Osteocyte (in vitro differentiated cells): ENCODE data around the gene WSCD1. TPM values are rescaled to one million over a fixed set of nuclear protein-coding genes. Genes with fewer than 3 reads are reported as not detected.

Source experiments
- DNase-seq: peaks from one replicate; pipeline ENCODE4 v3.0.0; 2021; ENCODE audit warnings: mixed read lengths; ENCODE audit not compliant: unreplicated experiment; ENCODE audit errors: extremely low spot score
- H3K27ac Mint-ChIP-seq: one replicate; pipeline ENCODE4 v1.8.0; 2021; ENCODE audit warnings: mild to moderate bottlenecking, mixed read lengths; ENCODE audit not compliant: unreplicated experiment
- H3K27me3 Mint-ChIP-seq: one replicate; pipeline ENCODE4 v1.8.0; 2021; ENCODE audit warnings: mixed read lengths; ENCODE audit not compliant: unreplicated experiment
- H3K36me3 Mint-ChIP-seq: one replicate; pipeline ENCODE4 v1.8.0; 2021; ENCODE audit warnings: mixed read lengths; ENCODE audit not compliant: unreplicated experiment
- H3K4me1 Mint-ChIP-seq: one replicate; pipeline ENCODE4 v1.8.0; 2021; ENCODE audit warnings: mixed read lengths; ENCODE audit not compliant: unreplicated experiment
- H3K4me3 Mint-ChIP-seq: one replicate; pipeline ENCODE4 v1.8.0; 2021; ENCODE audit warnings: mild to moderate bottlenecking, moderate library complexity, mixed read lengths; ENCODE audit not compliant: unreplicated experiment
- H3K9me3 Mint-ChIP-seq: one replicate; pipeline ENCODE4 v1.8.0; 2021; ENCODE audit warnings: mixed read lengths; ENCODE audit not compliant: unreplicated experiment
- total RNA-seq: library from RNA; stranded (reverse); gene quantifications from 2 replicates; pipeline ENCODE4 v1.2.1, GENCODE V29; 2021
- TF ChIP-seq, protein P1 (sequence below): fragments of 200-600 bp; sonication (generic); IDR thresholded peaks from 2 replicates; pipeline ENCODE4 v1.5.0; 2021; ENCODE audit warnings: antibody characterized with exemption, mild to moderate bottlenecking, moderate library complexity

WSCD1 gene
- total RNA-seq, 1 donor from 2014 or later = 3.8 TPM

DNA sequence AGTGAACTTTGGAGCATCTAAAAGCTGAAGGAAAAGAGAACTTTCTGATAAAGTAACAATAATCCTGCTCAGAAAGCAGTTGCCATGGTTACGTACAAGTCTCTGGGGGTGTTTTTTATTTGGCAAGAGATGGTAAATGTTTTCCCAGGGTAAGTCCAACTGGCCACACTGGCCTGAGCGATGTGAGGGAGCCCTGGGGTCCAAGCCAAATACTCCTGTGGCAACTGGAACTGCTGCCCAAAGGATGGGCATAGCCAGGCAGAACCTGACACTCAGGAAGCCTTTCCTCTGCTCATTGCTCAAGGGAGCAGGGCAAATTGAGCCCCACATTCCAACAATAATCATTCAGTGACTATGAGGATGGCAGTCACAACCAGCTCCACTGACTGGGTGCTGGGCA lies 26.8 kb upstream of the WSCD1 start:
- no peaks in the 10 kb centered on the region for H3K4me1 Mint-ChIP-seq
- no peaks in the 10 kb centered on the region for H3K36me3 Mint-ChIP-seq
- H3K27ac Mint-ChIP-seq = no peak overlapping the region
- TF ChIP-seq, protein P1, sequence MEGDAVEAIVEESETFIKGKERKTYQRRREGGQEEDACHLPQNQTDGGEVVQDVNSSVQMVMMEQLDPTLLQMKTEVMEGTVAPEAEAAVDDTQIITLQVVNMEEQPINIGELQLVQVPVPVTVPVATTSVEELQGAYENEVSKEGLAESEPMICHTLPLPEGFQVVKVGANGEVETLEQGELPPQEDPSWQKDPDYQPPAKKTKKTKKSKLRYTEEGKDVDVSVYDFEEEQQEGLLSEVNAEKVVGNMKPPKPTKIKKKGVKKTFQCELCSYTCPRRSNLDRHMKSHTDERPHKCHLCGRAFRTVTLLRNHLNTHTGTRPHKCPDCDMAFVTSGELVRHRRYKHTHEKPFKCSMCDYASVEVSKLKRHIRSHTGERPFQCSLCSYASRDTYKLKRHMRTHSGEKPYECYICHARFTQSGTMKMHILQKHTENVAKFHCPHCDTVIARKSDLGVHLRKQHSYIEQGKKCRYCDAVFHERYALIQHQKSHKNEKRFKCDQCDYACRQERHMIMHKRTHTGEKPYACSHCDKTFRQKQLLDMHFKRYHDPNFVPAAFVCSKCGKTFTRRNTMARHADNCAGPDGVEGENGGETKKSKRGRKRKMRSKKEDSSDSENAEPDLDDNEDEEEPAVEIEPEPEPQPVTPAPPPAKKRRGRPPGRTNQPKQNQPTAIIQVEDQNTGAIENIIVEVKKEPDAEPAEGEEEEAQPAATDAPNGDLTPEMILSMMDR = no peak
- H3K4me3 Mint-ChIP-seq = no peak overlapping the region
- H3K27me3 Mint-ChIP-seq = peaks cover 19% of the 10 kb centered on the region
- no peaks in the 10 kb centered on the region for H3K9me3 Mint-ChIP-seq
- no peak for DNase-seq

- peaks cover 19% of the 10 kb centered on the region for H3K27me3 Mint-ChIP-seq
- TF ChIP-seq, protein P1 = no peak
- no peak for DNase-seq
- no peaks in the 10 kb centered on the region for H3K4me1 Mint-ChIP-seq
- H3K4me3 Mint-ChIP-seq = no peak overlapping the region
- no peaks in the 10 kb centered on the region for H3K9me3 Mint-ChIP-seq
- H3K27ac Mint-ChIP-seq = no peak overlapping the region
- H3K36me3 Mint-ChIP-seq = no peaks in the 10 kb centered on the region
These were observed 25.9 kb upstream of the WSCD1 start for GRCh38 chr17:6044261-6044660.

- Mint-ChIP-seq H3K9me3 (no peaks in the 10 kb centered on the region), H3K27me3 (peaks cover 17% of the 10 kb centered on the region), H3K36me3 (no peaks in the 10 kb centered on the region), H3K4me1 (no peaks in the 10 kb centered on the region), H3K4me3 (no peak overlapping the region), H3K27ac (no peak overlapping the region)
- no peak for DNase-seq
- TF ChIP-seq, protein P1 = no peak
These were observed 24.4 kb upstream of the WSCD1 start for GRCh38 chr17:6045621-6046357.

DNA sequence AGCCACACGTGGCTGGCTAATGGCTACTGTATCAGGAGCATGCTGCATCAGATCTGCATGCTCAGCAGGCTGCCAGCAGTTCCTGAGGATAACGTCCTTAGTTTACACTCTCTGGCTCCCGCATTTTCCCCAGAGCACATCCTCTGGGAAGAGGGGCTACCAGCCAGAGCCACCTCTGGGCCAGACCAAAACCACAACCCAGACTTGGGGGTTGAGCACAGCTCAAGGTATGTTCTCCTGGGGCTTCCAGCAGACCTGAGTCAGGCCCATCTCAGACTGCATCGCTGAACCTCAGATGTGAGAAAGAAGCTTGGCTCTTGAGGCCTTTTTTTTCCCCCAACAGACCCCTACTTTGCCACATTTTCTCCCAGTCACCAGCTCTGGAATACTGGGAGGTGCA lies 23.7 kb upstream of the WSCD1 start:
- TF ChIP-seq, protein P1 = no peak
- H3K4me1 Mint-ChIP-seq = no peaks in the 10 kb centered on the region
- H3K36me3 Mint-ChIP-seq = no peaks in the 10 kb centered on the region
- H3K27ac Mint-ChIP-seq = no peak overlapping the region
- peaks cover 17% of the 10 kb centered on the region for H3K27me3 Mint-ChIP-seq
- no peaks in the 10 kb centered on the region for H3K9me3 Mint-ChIP-seq
- H3K4me3 Mint-ChIP-seq = no peak overlapping the region
- DNase-seq = no peak

DNA sequence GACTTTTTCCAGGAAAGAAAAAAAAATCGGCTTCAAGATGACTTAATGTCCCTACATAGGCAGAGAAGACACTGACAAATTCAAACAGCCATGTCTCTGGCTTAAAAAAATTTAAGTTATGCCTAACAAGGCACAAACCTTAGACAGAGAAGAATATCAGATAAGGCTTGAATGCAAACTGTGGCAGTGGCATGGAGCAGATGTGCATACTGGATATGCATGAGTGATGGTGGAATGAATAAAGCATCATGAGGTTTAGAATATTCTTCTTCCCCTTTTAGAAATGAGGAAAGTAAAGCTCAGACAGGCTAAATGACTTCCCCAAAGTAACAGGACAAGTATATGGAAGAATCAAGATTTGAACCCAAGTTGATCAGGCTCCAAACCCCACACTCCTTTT lies 23.2 kb upstream of the WSCD1 start:
- no peak overlapping the region for H3K4me3 Mint-ChIP-seq
- no peak for DNase-seq
- no peaks in the 10 kb centered on the region for H3K9me3 Mint-ChIP-seq
- peaks cover 17% of the 10 kb centered on the region for H3K27me3 Mint-ChIP-seq
- TF ChIP-seq, protein P1 = no peak
- no peak overlapping the region for H3K27ac Mint-ChIP-seq
- no peaks in the 10 kb centered on the region for H3K36me3 Mint-ChIP-seq
- no peaks in the 10 kb centered on the region for H3K4me1 Mint-ChIP-seq
